Stimulated activated CD4-positive, alpha-beta T cell treated with anti-CD3 and anti-CD28 coated beads, Interleukin-4, amount 100 ng/mL, for 24 hours (primary cell): ENCODE measurements around the gene CDCA8.

Source experiments
- DNase-seq: peaks from one replicate; pipeline ENCODE4 v3.0.0-alpha.2; 2020

The CDCA8 gene

GRCh38 chr1:37741130-37741529 lies 48.8 kb downstream of the CDCA8 start:
- DNase-seq: no peak

GRCh38 chr1:37741662-37742061 lies 49.3 kb downstream of the CDCA8 start:
- no peak for DNase-seq

GRCh38 chr1:37746806-37747205 lies 54.5 kb downstream of the CDCA8 start:
- DNase-seq: no peak

- DNase-seq: no peak
These were observed 56.2 kb downstream of the CDCA8 start for GRCh38 chr1:37748565-37748964.

- DNase-seq: no peak
These were observed 59.9 kb downstream of the CDCA8 start for GRCh38 chr1:37752213-37752582.

GRCh38 chr1:37752583-37753471 lies 60.5 kb downstream of the CDCA8 start:
- no peak for DNase-seq

- no peak for DNase-seq
These were observed 61.4 kb downstream of the CDCA8 start for GRCh38 chr1:37753473-37754321.

GRCh38 chr1:37755290-37755689 lies 63.0 kb downstream of the CDCA8 start:
- peak; percentile 36 for DNase-seq

GRCh38 chr1:37755951-37756560 lies 63.7 kb downstream of the CDCA8 start:
- no peak for DNase-seq
